HCT116 (cell line): ENCODE results near the gene TMEM141. TPM values are rescaled to one million over a fixed set of nuclear protein-coding genes. Genes with fewer than 3 reads are reported as not detected.
A peak's percentile ranks its signal among the peaks of the same experiment; 100 is the strongest.

ENCODE experiments used
- ATAC-seq: fragments of 200-7000 bp; cut with Tn5 transposase; 2 replicates; pipeline ENCODE4 v1.9.1; 2020; ENCODE audit warnings: mild to moderate bottlenecking, moderate library complexity
- BruUV-seq: library from RNA; stranded (reverse); fragments of 400-500 nt; replicated peaks from 2 replicates; lab custom pipeline; 2021; lab: Mats Ljungman, UMichigan
- CTCF ChIA-PET: fragments of 300-600 bp; sonication (Branson Sonifier 250); formaldehyde crosslinking; loops from one replicate; lab custom pipeline; 2021; ENCODE audit warnings: antibody characterized with exemption; lab: Charles Lee
- POLR2A ChIA-PET: fragments of 300-600, 350-600 bp; sonication (Branson Sonifier 250); formaldehyde crosslinking; loops from one replicate; lab custom pipeline; 2021; ENCODE audit warnings: antibody characterized with exemption; lab: Charles Lee
- RAD21 ChIA-PET, 2 experiments: fragments of 300-600 bp; sonication (Branson Sonifier 250); formaldehyde crosslinking; loops; one replicate each; lab custom pipeline; 2023; ENCODE audit warnings: low total read pairs in 2 of 2; ENCODE audit not compliant: uncharacterized antibody in 2 of 2, unreplicated experiment in 2 of 2, low non-redundant PET in 1 of 2; lab: Charles Lee
- DNase-seq: peaks from one replicate; pipeline ENCODE4 v3.0.0-alpha.2; 2010; ENCODE audit warnings: low read depth, low spot score
- H2AFZ ChIP-seq: fragments of 200-600 bp; shearing (Covaris generic), sonication (generic); 2 replicates; pipeline ENCODE4 v1.6.1; 2017; ENCODE audit warnings: low read depth, mixed run types, mixed read lengths, antibody characterized with exemption, low read length; ENCODE audit not compliant: poor library complexity, severe bottlenecking
- H3K27ac ChIP-seq: 2 replicates; pipeline ENCODE4 v1.5.1; 2012; ENCODE audit warnings: low read depth, low read length
- H3K27me3 ChIP-seq: fragments of 200-600 bp; sonication (generic); 2 replicates; pipeline ENCODE4 v1.6.1; 2016; ENCODE audit warnings: mixed run types, low read length, mixed read lengths; ENCODE audit not compliant: insufficient read depth
- H3K36me3 ChIP-seq, 2 experiments: fragments of 200-500 bp in 1 of 2; fragments of 200-600 bp in 1 of 2; sonication (Bioruptor generic) in 1 of 2; sonication (generic) in 1 of 2; 2 replicates each; pipeline versions ENCODE4 v1.5.1 to v1.6.1; 2014 to 2016; ENCODE audit warnings: low read length in 2 of 2, inconsistent platforms in 1 of 2, mixed read lengths in 1 of 2, mixed run types in 1 of 2; ENCODE audit not compliant: insufficient read depth in 2 of 2, control insufficient read depth in 1 of 2
- H3K4me1 ChIP-seq, 2 experiments: fragments of 200-600 bp in 1 of 2; sonication (generic) in 1 of 2; 2 replicates each; pipeline versions ENCODE4 v1.5.1 to v1.6.1; 2012 to 2017; ENCODE audit warnings: low read length in 2 of 2, inconsistent platforms in 1 of 2, mild to moderate bottlenecking in 1 of 2, mixed read lengths in 1 of 2, mixed run types in 1 of 2, moderate library complexity in 1 of 2; ENCODE audit not compliant: insufficient read depth in 2 of 2, control insufficient read depth in 1 of 2
- H3K4me2 ChIP-seq: fragments of 200-600 bp; sonication (generic); 2 replicates; pipeline ENCODE4 v1.6.1; 2017; ENCODE audit warnings: mixed run types, low read length, mixed read lengths
- H3K4me3 ChIP-seq, 2 experiments: fragments of 200-600 bp in 1 of 2; sonication (generic) in 1 of 2; replicated peaks in 1 of 2; 2 replicates each; pipeline ENCODE4 v1.5.1; 2011 to 2016; ENCODE audit warnings: low read length in 2 of 2, control low read depth in 1 of 2, low read depth in 1 of 2, mild to moderate bottlenecking in 1 of 2, mixed read lengths in 1 of 2, mixed run types in 1 of 2
- H3K79me2 ChIP-seq: fragments of 200-600 bp; sonication (generic); 2 replicates; pipeline ENCODE4 v1.6.1; 2017; ENCODE audit warnings: mild to moderate bottlenecking, mixed run types, low read length, moderate library complexity, mixed read lengths; ENCODE audit not compliant: insufficient read depth
- H3K9ac ChIP-seq: fragments of 200-600 bp; sonication (generic); 2 replicates; pipeline ENCODE4 v1.6.1; 2016; ENCODE audit warnings: low read length, mixed read lengths
- H3K9me2 ChIP-seq: fragments of 200-600 bp; sonication (generic), shearing (Covaris generic); 2 replicates; pipeline ENCODE4 v1.6.1; 2017; ENCODE audit warnings: mixed run types, mild to moderate bottlenecking, moderate library complexity; ENCODE audit not compliant: insufficient read depth
- H3K9me3 ChIP-seq, 2 experiments: fragments of 200-500 bp in 1 of 2; fragments of 200-600 bp in 1 of 2; sonication (Bioruptor generic) in 1 of 2; sonication (generic) in 1 of 2; 2 replicates each; pipeline ENCODE4 v1.6.1; 2014 to 2017; ENCODE audit warnings: low read length in 2 of 2, mixed read lengths in 2 of 2, inconsistent platforms in 1 of 2, low read depth in 1 of 2, mild to moderate bottlenecking in 1 of 2, mixed run types in 1 of 2, moderate library complexity in 1 of 2; ENCODE audit not compliant: control insufficient read depth in 1 of 2, insufficient read depth in 1 of 2
- H4K20me1 ChIP-seq: fragments of 200-600 bp; sonication (generic), shearing (Covaris generic); 2 replicates; pipeline ENCODE4 v1.6.1; 2017; ENCODE audit warnings: mixed run types, mild to moderate bottlenecking, moderate library complexity; ENCODE audit not compliant: insufficient read depth
- EZH2phosphoT487 ChIP-seq: fragments of 200-600 bp; IDR thresholded peaks from 2 replicates; pipeline ENCODE4 v1.6.1; 2018; ENCODE audit warnings: antibody characterized with exemption, borderline replicate concordance
- FOSL1 ChIP-seq: IDR thresholded peaks from 2 replicates; pipeline ENCODE4 v1.6.1; 2012; ENCODE audit warnings: low read depth
- POLR2A ChIP-seq: IDR thresholded peaks from 2 replicates; pipeline ENCODE4 v1.7.0; 2011; ENCODE audit warnings: borderline replicate concordance; ENCODE audit not compliant: insufficient read depth, insufficient read length; ENCODE audit errors: extremely low read depth
- POLR2AphosphoS5 ChIP-seq: IDR thresholded peaks from 2 replicates; pipeline ENCODE4 v1.6.1; 2011; ENCODE audit warnings: mild to moderate bottlenecking, low read depth, low read length, moderate library complexity
- TCF7L2 ChIP-seq: IDR thresholded peaks from 2 replicates; pipeline ENCODE4 v1.7.0; 2011; ENCODE audit warnings: borderline replicate concordance, inconsistent platforms; ENCODE audit not compliant: insufficient read depth, insufficient read length; ENCODE audit errors: extremely low read depth
- YY1 ChIP-seq: IDR thresholded peaks from 2 replicates; pipeline ENCODE4 v1.6.1; 2011; ENCODE audit warnings: low read length, low read depth, moderate library complexity, mild to moderate bottlenecking; ENCODE audit not compliant: insufficient replicate concordance; ENCODE audit errors: extremely low read depth
- ZNF274 ChIP-seq: fragments of 200-500 bp; sonication (Bioruptor generic); IDR thresholded peaks from 2 replicates; pipeline ENCODE4 v1.6.1; 2014; ENCODE audit warnings: mild to moderate bottlenecking, low read depth, low read length, inconsistent platforms
- intact Hi-C: fragments of 100-400 bp; cut with micrococcal nuclease; formaldehyde crosslinking; loops from 2 replicates; pipeline ENCODE4 v1.10.0; 2022
- total RNA-seq: library from RNA; stranded (reverse); gene quantifications from one replicate; pipeline ENCODE4 v1.2.1, GENCODE V29; 2021; ENCODE audit not compliant: unreplicated experiment

The TMEM141 gene
- total RNA-seq, 1 experiment from 2014 or later = 73.6 TPM

GRCh38 chr9:136807281-136808074, 16.3 kb downstream of the TMEM141 start, which contains the start of gene RABL6:
Gene RABL6, plus strand, starts transcription at chr9:136807948. Its CDS starts 249 bp downstream, at chr9:136808197.
- H3K9me3 ChIP-seq = no peaks in the 10 kb centered on the region
- TF ChIP-seq TCF7L2 (no peak), POLR2A (peak; percentile 89), EZH2phosphoT487 (no peak), FOSL1 (no peak), POLR2AphosphoS5 (peak; percentile 92), ZNF274 (no peak), YY1 (peak; percentile 95)
- H3K4me1 ChIP-seq = peaks cover 14 to 19% of the 10 kb centered on the region in 2 experiments
- ChIA-PET RAD21 (no interaction called here), CTCF (interaction anchor here (0.9 kb wide), 1 partner anchor 222 kb away, joined by 3 read pairs; no protein-coding TSS in a partner anchor), POLR2A (no interaction called here)
- H2AFZ ChIP-seq = no peak within 1 kb of the TSS
- H3K9ac ChIP-seq = peak within 1 kb of the TSS; percentile 96
- H3K36me3 ChIP-seq = peaks cover 8 to 11% of the 10 kb centered on the region in 2 experiments; a peak in 3 of 4 replicates
- intact Hi-C loops = no loop called here
- H3K79me2 ChIP-seq = peaks cover 51% of the 10 kb centered on the region
- peak within 1 kb of the TSS; percentile 97 for H3K27ac ChIP-seq
- peak; percentile 86 for ATAC-seq
- H3K4me3 ChIP-seq = peak within 1 kb of the TSS; percentile 79 to 93
- peak within 1 kb of the TSS; percentile 90 for H3K4me2 ChIP-seq
- no peak for DNase-seq
- no peaks in the 10 kb centered on the region for H3K9me2 ChIP-seq
- H3K27me3 ChIP-seq = no peaks in the 10 kb centered on the region
- TSS peak; percentile 68 for BruUV-seq
- H4K20me1 ChIP-seq = no peaks in the 10 kb centered on the region
